SU-DHL-6 (cell line): ENCODE results near the gene THEM4.

Experiments used
- H2AFZ ChIP-seq: fragments of 200-600 bp; sonication (generic); 2 replicates; pipeline ENCODE4 v1.6.1; 2014; ENCODE audit warnings: low read depth, mild to moderate bottlenecking, moderate library complexity, mixed read lengths, antibody characterized with exemption, low read length; ENCODE audit not compliant: severe bottlenecking
- H3F3A ChIP-seq: fragments of 200-600 bp; shearing (Covaris generic); 2 replicates; pipeline ENCODE4 v1.6.0; 2016; ENCODE audit warnings: antibody characterized with exemption, mild to moderate bottlenecking; ENCODE audit not compliant: insufficient read depth
- H3K27ac ChIP-seq: fragments of 200-600 bp; sonication (generic); 2 replicates; pipeline ENCODE4 v1.5.1; 2016; ENCODE audit warnings: low read depth, mild to moderate bottlenecking, low read length, moderate library complexity, mixed read lengths
- H3K27me3 ChIP-seq: fragments of 200-600 bp; sonication (generic), shearing (Covaris generic); 2 replicates; pipeline ENCODE4 v1.6.0; 2014; ENCODE audit warnings: mild to moderate bottlenecking, low read length
- H3K36me3 ChIP-seq: fragments of 200-600 bp; sonication (generic); 2 replicates; pipeline ENCODE4 v1.6.1; 2014; ENCODE audit warnings: mild to moderate bottlenecking, low read length, mixed read lengths
- H3K4me2 ChIP-seq: fragments of 300-600, 200-600 bp; shearing (Covaris generic), sonication (generic); 2 replicates; pipeline ENCODE4 v1.6.0; 2014; ENCODE audit warnings: low read length, low read depth, mild to moderate bottlenecking; ENCODE audit not compliant: poor library complexity, severe bottlenecking
- H3K4me3 ChIP-seq: fragments of 200-600 bp; sonication (generic); 2 replicates; pipeline ENCODE4 v1.5.1; 2014; ENCODE audit warnings: antibody characterized with exemption, low read length, mild to moderate bottlenecking, mixed read lengths; ENCODE audit not compliant: insufficient read depth, poor library complexity, severe bottlenecking
- H3K79me2 ChIP-seq: fragments of 200-600 bp; sonication (generic); 2 replicates; pipeline ENCODE4 v1.6.1; 2014; ENCODE audit warnings: mild to moderate bottlenecking, low read length, moderate library complexity; ENCODE audit not compliant: insufficient read depth
- H3K9ac ChIP-seq: fragments of 200-600 bp; sonication (generic); 2 replicates; pipeline ENCODE4 v1.7.0; 2014; ENCODE audit warnings: mild to moderate bottlenecking, low read length
- H3K9me2 ChIP-seq: fragments of 200-600 bp; sonication (generic); replicated peaks from 2 replicates; pipeline ENCODE4 v1.6.1; 2014; ENCODE audit warnings: low read length; ENCODE audit not compliant: insufficient read depth
- H3K9me3 ChIP-seq: fragments of 200-600 bp; sonication (generic); 2 replicates; pipeline ENCODE4 v1.6.1; 2014; ENCODE audit warnings: low read length, mixed read lengths; ENCODE audit not compliant: insufficient read depth
- H4K20me1 ChIP-seq: fragments of 200-600 bp; sonication (generic); 2 replicates; pipeline ENCODE4 v1.6.1; 2014; ENCODE audit warnings: low read depth, mild to moderate bottlenecking, antibody characterized with exemption, low read length, moderate library complexity, mixed read lengths
- EZH2phosphoT487 ChIP-seq: fragments of 200-600 bp; sonication (generic), shearing (Covaris generic); conservative IDR thresholded peaks from 2 replicates; pipeline ENCODE4 v1.6.1; 2018; ENCODE audit warnings: mild to moderate bottlenecking, antibody characterized with exemption, low read length, moderate library complexity, mixed read lengths
- TF ChIP-seq, protein P1 (sequence below): fragments of 200-600 bp; sonication (generic); IDR thresholded peaks from one replicate; pipeline ENCODE4 v1.5.1; 2017; ENCODE audit warnings: antibody characterized with exemption, mild to moderate bottlenecking, low read length, moderate library complexity; ENCODE audit not compliant: insufficient read depth, poor library complexity, severe bottlenecking

Gene THEM4

DNA sequence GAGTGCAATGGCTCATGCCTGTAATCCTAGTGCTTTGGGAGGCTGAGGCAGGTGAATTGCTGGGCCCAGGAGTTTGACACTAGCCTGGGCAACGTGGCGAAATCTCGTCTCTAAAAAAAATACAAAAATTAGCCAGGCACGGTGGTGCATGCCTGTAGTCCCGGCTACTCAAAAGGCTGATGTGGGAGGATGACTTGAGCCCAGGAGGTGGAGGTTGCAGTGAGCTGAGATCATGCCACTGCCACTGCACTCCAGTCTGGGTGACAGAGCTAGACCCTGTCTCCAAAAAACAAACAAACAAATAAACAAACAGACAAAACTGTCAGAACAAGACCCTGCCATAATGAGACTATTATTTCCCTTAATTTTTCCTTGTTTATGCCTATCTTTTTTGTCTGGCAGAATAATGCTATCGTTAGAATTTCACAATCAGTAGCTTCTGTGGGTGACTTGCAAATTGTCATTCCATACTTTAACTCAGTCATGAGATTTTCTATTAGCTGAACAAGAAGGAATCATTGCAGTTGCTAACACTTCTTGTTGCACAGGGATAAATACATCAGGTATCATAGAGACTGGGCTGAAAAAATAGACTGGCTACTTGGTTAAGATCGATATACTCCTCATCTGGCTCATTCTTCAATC is 7.5 kb upstream of the THEM4 start:
- Histone ChIP-seq H3K4me2 (no peak overlapping the region), H3F3A (peaks cover 14% of the 10 kb centered on the region), H3K27ac (no peak overlapping the region), H3K27me3 (no peaks in the 10 kb centered on the region), H3K36me3 (no peaks in the 10 kb centered on the region), H3K9ac (no peak overlapping the region), H3K4me3 (no peak overlapping the region), H3K9me2 (no peaks in the 10 kb centered on the region), H3K9me3 (no peaks in the 10 kb centered on the region), H2AFZ (no peak overlapping the region), H3K79me2 (no peaks in the 10 kb centered on the region), H4K20me1 (no peaks in the 10 kb centered on the region)
- no peak for TF ChIP-seq EZH2phosphoT487
- TF ChIP-seq, protein P1, sequence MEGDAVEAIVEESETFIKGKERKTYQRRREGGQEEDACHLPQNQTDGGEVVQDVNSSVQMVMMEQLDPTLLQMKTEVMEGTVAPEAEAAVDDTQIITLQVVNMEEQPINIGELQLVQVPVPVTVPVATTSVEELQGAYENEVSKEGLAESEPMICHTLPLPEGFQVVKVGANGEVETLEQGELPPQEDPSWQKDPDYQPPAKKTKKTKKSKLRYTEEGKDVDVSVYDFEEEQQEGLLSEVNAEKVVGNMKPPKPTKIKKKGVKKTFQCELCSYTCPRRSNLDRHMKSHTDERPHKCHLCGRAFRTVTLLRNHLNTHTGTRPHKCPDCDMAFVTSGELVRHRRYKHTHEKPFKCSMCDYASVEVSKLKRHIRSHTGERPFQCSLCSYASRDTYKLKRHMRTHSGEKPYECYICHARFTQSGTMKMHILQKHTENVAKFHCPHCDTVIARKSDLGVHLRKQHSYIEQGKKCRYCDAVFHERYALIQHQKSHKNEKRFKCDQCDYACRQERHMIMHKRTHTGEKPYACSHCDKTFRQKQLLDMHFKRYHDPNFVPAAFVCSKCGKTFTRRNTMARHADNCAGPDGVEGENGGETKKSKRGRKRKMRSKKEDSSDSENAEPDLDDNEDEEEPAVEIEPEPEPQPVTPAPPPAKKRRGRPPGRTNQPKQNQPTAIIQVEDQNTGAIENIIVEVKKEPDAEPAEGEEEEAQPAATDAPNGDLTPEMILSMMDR, result no peak

DNA sequence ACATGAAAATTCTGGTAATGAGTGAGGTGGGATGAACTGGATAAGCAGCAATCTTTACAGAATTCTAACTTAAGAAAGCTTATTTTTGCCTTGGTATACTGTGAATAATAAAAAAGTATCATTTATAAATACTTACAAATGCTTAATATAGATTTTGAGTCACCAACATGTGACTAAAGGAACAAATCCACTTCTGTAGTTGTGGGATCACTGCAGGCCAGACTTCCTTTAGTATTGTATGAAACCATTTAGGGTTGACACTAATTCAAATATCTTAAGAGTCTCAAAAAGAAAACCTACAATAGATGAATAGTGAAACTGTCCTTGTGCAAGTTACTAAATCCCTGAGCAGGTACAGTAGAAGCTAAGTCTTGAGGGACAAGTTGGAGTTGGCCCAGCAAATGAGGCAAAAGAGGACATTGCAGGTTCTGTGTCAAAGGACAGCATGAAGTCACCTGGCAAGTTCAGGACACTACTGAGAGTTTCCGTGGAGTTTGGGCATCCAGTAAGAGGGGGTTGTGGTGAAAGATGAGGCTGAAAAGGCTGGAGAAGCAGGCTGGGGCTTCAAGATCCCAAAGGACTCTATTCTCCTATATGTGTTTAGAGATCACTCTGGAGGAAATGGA is 5.9 kb upstream of the THEM4 start:
- Histone ChIP-seq H2AFZ (no peak overlapping the region), H3K9ac (no peak overlapping the region), H3K4me2 (no peak overlapping the region), H3K4me3 (no peak overlapping the region), H3K9me3 (no peaks in the 10 kb centered on the region), H3K36me3 (no peaks in the 10 kb centered on the region), H3K27me3 (no peaks in the 10 kb centered on the region), H3F3A (peaks cover 5% of the 10 kb centered on the region), H3K27ac (no peak overlapping the region), H3K9me2 (no peaks in the 10 kb centered on the region), H4K20me1 (no peaks in the 10 kb centered on the region), H3K79me2 (no peaks in the 10 kb centered on the region)
- TF ChIP-seq, protein P1, result no peak
- no peak for TF ChIP-seq EZH2phosphoT487

DNA sequence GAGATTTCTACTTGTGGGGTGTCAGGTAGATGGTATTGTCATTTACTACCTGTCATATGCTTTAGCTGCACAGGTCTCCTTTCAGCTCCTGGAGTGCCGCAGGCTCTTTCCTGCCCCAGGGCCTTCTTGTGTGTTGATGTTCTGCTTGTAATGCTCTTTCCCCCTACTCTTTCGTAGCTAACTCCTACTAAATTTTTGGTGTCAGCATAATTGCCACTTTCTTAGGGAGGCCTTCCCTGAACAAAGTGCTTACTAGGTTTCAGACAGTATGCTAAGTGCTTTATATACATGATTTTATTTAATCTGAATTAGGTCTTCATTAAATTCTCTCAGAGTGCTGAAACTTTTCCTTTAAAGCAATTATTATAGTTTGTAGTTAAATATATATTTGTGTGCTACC is 4.8 kb upstream of the THEM4 start:
- Histone ChIP-seq H3F3A (peaks cover 10% of the 10 kb centered on the region; the same call in 1 of the 2 replicates), H3K27me3 (no peaks in the 10 kb centered on the region), H4K20me1 (no peaks in the 10 kb centered on the region), H3K9me2 (no peaks in the 10 kb centered on the region), H3K27ac (no peak overlapping the region), H3K79me2 (no peaks in the 10 kb centered on the region), H3K4me3 (no peak overlapping the region), H3K9ac (no peak overlapping the region), H2AFZ (no peak overlapping the region), H3K9me3 (no peaks in the 10 kb centered on the region), H3K4me2 (no peak overlapping the region), H3K36me3 (no peaks in the 10 kb centered on the region)
- TF ChIP-seq EZH2phosphoT487, result no peak
- TF ChIP-seq, protein P1, result no peak
